IPS-15b (cell line): ENCODE results near the gene AGPAT1.
A peak's percentile ranks its signal among the peaks of the same experiment; 100 is the strongest.

Experiments
- H3K27me3 ChIP-seq: one replicate; pipeline ENCODE4 v1.6.1; 2013; ENCODE audit warnings: low read length; ENCODE audit not compliant: control insufficient read depth, insufficient read depth
- H3K36me3 ChIP-seq: one replicate; pipeline ENCODE4 v1.6.1; 2013; ENCODE audit warnings: low read length; ENCODE audit not compliant: control insufficient read depth, insufficient read depth
- H3K4me1 ChIP-seq: one replicate; pipeline ENCODE4 v1.6.1; 2013; ENCODE audit warnings: mild to moderate bottlenecking, low read length; ENCODE audit not compliant: control insufficient read depth, insufficient read depth
- H3K4me3 ChIP-seq: one replicate; pipeline ENCODE4 v1.5.1; 2013; ENCODE audit warnings: low read depth, low read length
- H3K9ac ChIP-seq: one replicate; pipeline ENCODE4 v1.6.1; 2013; ENCODE audit warnings: low read depth, mild to moderate bottlenecking, low read length
- H3K9me3 ChIP-seq: one replicate; pipeline ENCODE4 v1.6.1; 2013; ENCODE audit warnings: mild to moderate bottlenecking, low read length; ENCODE audit not compliant: control insufficient read depth, insufficient read depth

Gene AGPAT1

GRCh38 chr6:32128751-32129296 is 47.1 kb downstream of the AGPAT1 start:
- Histone ChIP-seq H3K36me3 (peaks cover 5% of the 10 kb centered on the region), H3K9ac (no peak overlapping the region), H3K4me1 (no peaks in the 10 kb centered on the region), H3K27me3 (no peaks in the 10 kb centered on the region), H3K9me3 (no peaks in the 10 kb centered on the region), H3K4me3 (peak overlapping the region; percentile 69)

- Histone ChIP-seq H3K4me3 (peak within 1 kb of the TSS; percentile 100), H3K36me3 (peaks cover 5% of the 10 kb centered on the region), H3K9me3 (no peaks in the 10 kb centered on the region), H3K4me1 (no peaks in the 10 kb centered on the region), H3K27me3 (no peaks in the 10 kb centered on the region), H3K9ac (peak within 1 kb of the TSS; percentile 98)
These were observed 47.9 kb downstream of the AGPAT1 start, which contains the start of gene ATF6B for GRCh38 chr6:32127717-32128592. TSS of gene ATF6B (minus strand) at chr6:32128246. CDS start at chr6:32128207, 39 bp downstream.

DNA sequence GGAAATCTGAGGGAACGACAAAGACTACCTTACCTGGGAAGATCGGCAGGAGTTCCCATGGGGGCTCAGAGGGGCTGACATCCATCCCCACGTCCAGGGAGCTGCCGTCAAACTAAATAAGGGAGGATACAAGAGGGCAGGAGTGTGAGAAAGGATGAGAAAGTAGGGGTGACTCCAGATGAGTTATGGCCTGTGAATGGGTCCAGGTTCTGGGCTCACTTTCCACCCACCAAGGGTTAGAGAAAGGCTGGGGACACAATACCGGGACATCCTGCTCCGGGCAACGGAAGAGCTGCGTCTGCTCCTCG is 48.5 kb downstream of the AGPAT1 start:
- no peaks in the 10 kb centered on the region for H3K4me1 ChIP-seq
- peaks cover 5% of the 10 kb centered on the region for H3K36me3 ChIP-seq

DNA sequence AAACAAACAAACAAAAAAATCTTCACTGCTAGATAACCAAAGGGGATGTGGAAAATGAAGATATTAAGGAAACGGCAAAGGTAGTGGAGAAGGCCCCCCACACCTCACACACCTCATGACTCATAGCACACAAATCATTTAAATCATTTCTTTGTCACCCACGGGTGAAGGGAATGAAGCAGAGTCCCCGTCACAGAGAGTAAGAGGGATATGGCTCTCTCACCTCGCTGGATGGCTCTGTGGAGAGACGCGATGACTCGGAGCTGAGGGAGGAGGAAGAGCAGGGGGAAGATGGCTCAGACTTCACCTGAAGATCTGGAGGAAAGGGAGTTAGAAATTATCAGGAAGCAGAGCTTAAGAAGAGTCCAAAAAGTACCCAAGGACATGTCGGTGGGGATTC is 49.0 kb downstream of the AGPAT1 start:
- Histone ChIP-seq H3K9me3 (no peaks in the 10 kb centered on the region), H3K9ac (no peak overlapping the region), H3K4me1 (no peaks in the 10 kb centered on the region), H3K36me3 (peaks cover 5% of the 10 kb centered on the region), H3K27me3 (no peaks in the 10 kb centered on the region), H3K4me3 (peak overlapping the region; percentile 100)

More for the DNA sequence above, 48.5 kb downstream of the AGPAT1 start:
- no peaks in the 10 kb centered on the region for H3K9me3 ChIP-seq
- H3K9ac ChIP-seq = no peak overlapping the region
- H3K27me3 ChIP-seq = no peaks in the 10 kb centered on the region
- peak overlapping the region; percentile 100 for H3K4me3 ChIP-seq

DNA sequence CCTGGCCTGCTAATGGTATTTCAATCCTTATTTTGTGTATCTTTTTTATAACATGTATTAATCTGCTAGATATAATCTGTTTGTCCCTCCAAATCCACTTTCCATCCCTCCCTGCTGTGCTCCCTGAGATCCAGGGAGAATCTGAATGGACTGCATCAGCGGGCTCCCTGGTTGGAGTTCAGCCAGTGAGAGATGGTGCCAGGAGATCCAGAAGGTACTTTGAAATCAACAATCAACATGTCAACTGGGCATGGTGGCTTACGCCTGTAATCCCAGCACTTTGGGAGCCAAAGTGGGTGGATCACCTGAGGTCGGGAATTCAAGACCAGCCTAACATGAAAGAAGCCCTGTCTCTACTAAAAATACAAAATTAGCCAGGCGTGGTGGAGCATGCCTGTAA is 52.2 kb downstream of the AGPAT1 start:
- peaks cover 11% of the 10 kb centered on the region for H3K36me3 ChIP-seq
- H3K9ac ChIP-seq = no peak overlapping the region
- no peaks in the 10 kb centered on the region for H3K9me3 ChIP-seq
- no peaks in the 10 kb centered on the region for H3K4me1 ChIP-seq
- H3K27me3 ChIP-seq = no peaks in the 10 kb centered on the region
- no peak overlapping the region for H3K4me3 ChIP-seq

DNA sequence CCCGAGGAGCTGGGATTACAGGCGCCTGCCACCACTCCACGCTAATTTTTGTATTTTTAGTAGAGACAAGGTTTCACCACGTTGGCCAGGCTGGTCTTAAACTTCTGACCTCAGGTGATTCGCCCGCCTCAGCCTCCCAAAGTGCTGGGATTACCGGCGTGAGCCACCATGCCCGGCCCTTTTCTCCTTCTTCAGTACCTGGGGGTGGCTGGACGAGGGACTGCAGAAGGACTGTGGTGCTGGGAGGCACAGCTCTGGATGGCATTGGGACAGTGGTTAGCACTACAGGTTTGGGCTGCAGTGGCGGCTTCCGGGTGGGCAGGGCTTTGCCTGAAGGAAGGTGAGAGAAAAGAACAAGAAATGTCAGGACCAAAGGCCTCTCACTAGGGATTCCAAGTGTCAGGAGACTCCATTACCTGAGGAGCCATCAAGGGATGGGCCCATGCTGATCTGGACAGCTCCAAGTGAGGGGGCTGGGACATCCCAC is 55.3 kb downstream of the AGPAT1 start:
- Histone ChIP-seq H3K27me3 (no peaks in the 10 kb centered on the region), H3K36me3 (peaks cover 26% of the 10 kb centered on the region), H3K9me3 (no peaks in the 10 kb centered on the region), H3K9ac (no peak overlapping the region), H3K4me3 (no peak overlapping the region), H3K4me1 (no peaks in the 10 kb centered on the region)

DNA sequence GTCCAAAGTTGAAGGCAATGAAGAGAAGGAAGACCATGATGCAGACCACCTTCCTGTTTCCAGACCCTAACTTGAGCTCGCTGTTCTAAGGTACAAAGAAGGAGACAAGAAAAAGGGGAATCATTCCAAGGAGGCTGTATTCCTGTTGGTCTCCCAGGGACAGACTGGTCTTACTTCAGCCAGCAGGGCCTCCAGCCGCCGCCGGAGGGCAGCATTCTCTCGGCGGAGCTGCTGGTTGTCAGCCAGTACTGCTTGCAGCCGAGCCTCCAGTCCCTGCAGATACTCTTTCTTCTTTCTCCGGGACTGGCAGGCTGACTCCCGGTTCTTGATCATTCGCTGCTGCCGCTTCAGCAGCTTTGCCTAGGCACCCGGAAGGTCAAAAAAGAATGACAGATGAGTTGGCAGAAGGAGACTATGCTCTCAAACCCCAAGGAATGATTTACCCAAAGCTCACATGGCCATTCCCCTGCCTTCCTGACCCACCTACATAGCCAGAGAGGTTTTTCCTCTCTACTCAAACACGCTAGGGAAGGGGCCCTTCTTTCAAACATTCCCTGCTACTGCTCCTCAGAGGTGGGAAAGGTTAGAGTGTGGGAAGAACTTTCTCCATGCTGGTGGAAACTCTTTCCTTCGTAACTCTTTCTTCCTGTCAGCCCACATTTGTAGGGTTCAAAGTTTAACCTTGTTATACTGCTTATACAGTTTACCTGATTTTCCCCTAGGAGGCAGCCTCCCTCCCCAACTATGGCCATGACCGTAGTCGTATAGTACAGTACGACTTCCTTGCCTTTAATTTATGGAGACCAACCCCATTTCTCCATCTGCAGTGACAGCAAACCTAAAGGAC is 56.9 kb downstream of the AGPAT1 start:
- Histone ChIP-seq H3K4me3 (no peak overlapping the region), H3K9ac (no peak overlapping the region), H3K4me1 (no peaks in the 10 kb centered on the region), H3K36me3 (peaks cover 27% of the 10 kb centered on the region), H3K9me3 (no peaks in the 10 kb centered on the region), H3K27me3 (no peaks in the 10 kb centered on the region)
